Urinary bladder (tissue), 4 donors: ENCODE data around the gene USP6NL. TPM values are rescaled to one million over a fixed set of nuclear protein-coding genes. Genes with fewer than 3 reads are reported as not detected.

Experiments
- DNase-seq: peaks from one replicate; pipeline ENCODE4 v3.0.0-alpha.2; 2015; ENCODE audit errors: extremely low spot score
- H3K27ac ChIP-seq: one replicate; pipeline ENCODE4 v1.5.1; 2013; ENCODE audit warnings: low read depth, mild to moderate bottlenecking, moderate library complexity
- H3K36me3 ChIP-seq: one replicate; pipeline ENCODE4 v1.6.1; 2013; ENCODE audit warnings: mild to moderate bottlenecking, moderate library complexity; ENCODE audit not compliant: insufficient read depth
- H3K4me1 ChIP-seq: one replicate; pipeline ENCODE4 v1.6.1; 2013; ENCODE audit warnings: mild to moderate bottlenecking, moderate library complexity; ENCODE audit not compliant: insufficient read depth
- H3K4me3 ChIP-seq: one replicate; pipeline ENCODE4 v1.5.1; 2013; ENCODE audit warnings: low read depth, low read length
- WGBS: extraction: QIAGEN DNeasy Blood & Tissue Kit; methylation state at CpG from one replicate; pipeline ENCODE4 v1.1.7; 2013; 5-methylcytosine and 5-hydroxymethylcytosine counted together
- polyA plus RNA-seq: library from polyadenylated mRNA; stranded (reverse); fragments of 200-250 nt; gene quantifications from one replicate; pipeline ENCODE4 v1.2.3, GENCODE V29; 2013
- total RNA-seq: library from RNA; depleted of rRNA; stranded (reverse); fragments of >200 nt; gene quantifications from one replicate; pipeline ENCODE4 v1.2.3, GENCODE V29; 2014
- donor health status: healthy with polysubstance abuse.
- donor health status: healthy.

Gene USP6NL
- total and polyA plus RNA-seq, 2 donors, result 8.5 to 21.7 TPM

- H3K36me3 ChIP-seq, result no peaks in the 10 kb centered on the region
- no peak overlapping the region for H3K27ac ChIP-seq
- WGBS, result 67% methylated on average over 12 of the region's 12 CpGs
- no peak for DNase-seq
- H3K4me1 ChIP-seq, result no peaks in the 10 kb centered on the region
- no peak overlapping the region for H3K4me3 ChIP-seq
Observed at GRCh38 chr10:11448545-11449244, 162.8 kb downstream of the USP6NL start.

GRCh38 chr10:11448190-11448544 is 163.3 kb downstream of the USP6NL start:
- Histone ChIP-seq H3K4me1 (no peaks in the 10 kb centered on the region), H3K36me3 (no peaks in the 10 kb centered on the region), H3K4me3 (no peak overlapping the region), H3K27ac (no peak overlapping the region)
- no peak for DNase-seq
- 58% methylated on average over 8 of the region's 8 CpGs for WGBS

- Histone ChIP-seq H3K27ac (no peak overlapping the region), H3K36me3 (peaks cover 1% of the 10 kb centered on the region), H3K4me1 (no peaks in the 10 kb centered on the region), H3K4me3 (no peak overlapping the region)
- DNase-seq, result no peak
- 87% methylated on average over 9 of the region's 9 CpGs for WGBS
Observed at GRCh38 chr10:11447586-11447985, 163.9 kb downstream of the USP6NL start.

GRCh38 chr10:11446864-11447263 is 164.6 kb downstream of the USP6NL start:
- no peak overlapping the region for H3K4me3 ChIP-seq
- no peaks in the 10 kb centered on the region for H3K4me1 ChIP-seq
- H3K27ac ChIP-seq, result no peak overlapping the region
- no peak for DNase-seq
- 98% methylated on average over 4 of the region's 4 CpGs for WGBS
- H3K36me3 ChIP-seq, result peaks cover 1% of the 10 kb centered on the region

- DNase-seq, result no peak
- no peaks in the 10 kb centered on the region for H3K4me1 ChIP-seq
- H3K27ac ChIP-seq, result no peak overlapping the region
- 84% methylated on average over 5 of the region's 5 CpGs for WGBS
- peaks cover 1% of the 10 kb centered on the region for H3K36me3 ChIP-seq
- no peak overlapping the region for H3K4me3 ChIP-seq
Observed at GRCh38 chr10:11446133-11446532, 165.3 kb downstream of the USP6NL start.

- 84% methylated on average over 27 of the region's 27 CpGs for WGBS
- DNase-seq, result no peak
- H3K4me3 ChIP-seq, result no peak overlapping the region
- H3K27ac ChIP-seq, result no peak overlapping the region
- no peaks in the 10 kb centered on the region for H3K4me1 ChIP-seq
- H3K36me3 ChIP-seq, result peaks cover 1% of the 10 kb centered on the region
Observed at GRCh38 chr10:11444531-11445228, 166.8 kb downstream of the USP6NL start.

GRCh38 chr10:11444155-11444530 is 167.3 kb downstream of the USP6NL start:
- WGBS, result 96% methylated on average over 11 of the region's 11 CpGs
- Histone ChIP-seq H3K27ac (no peak overlapping the region), H3K4me1 (no peaks in the 10 kb centered on the region), H3K36me3 (peaks cover 1% of the 10 kb centered on the region), H3K4me3 (no peak overlapping the region)
- DNase-seq, result no peak

GRCh38 chr10:11443468-11444154 is 167.8 kb downstream of the USP6NL start:
- 95% methylated on average over 23 of the region's 23 CpGs for WGBS
- Histone ChIP-seq H3K4me3 (no peak overlapping the region), H3K36me3 (peaks cover 1% of the 10 kb centered on the region), H3K27ac (no peak overlapping the region), H3K4me1 (no peaks in the 10 kb centered on the region)
- DNase-seq, result no peak

- Histone ChIP-seq H3K36me3 (peaks cover 1% of the 10 kb centered on the region), H3K27ac (no peak overlapping the region), H3K4me3 (no peak overlapping the region), H3K4me1 (no peaks in the 10 kb centered on the region)
- DNase-seq, result no peak
- 91% methylated on average over 16 of the region's 16 CpGs for WGBS
Observed at GRCh38 chr10:11442001-11442773, 169.3 kb downstream of the USP6NL start.

GRCh38 chr10:11441151-11441535 is 170.3 kb downstream of the USP6NL start:
- no peak overlapping the region for H3K4me3 ChIP-seq
- no peak for DNase-seq
- WGBS, result 92% methylated on average over 16 of the region's 16 CpGs
- H3K36me3 ChIP-seq, result peaks cover 1% of the 10 kb centered on the region
- H3K4me1 ChIP-seq, result no peaks in the 10 kb centered on the region
- H3K27ac ChIP-seq, result no peak overlapping the region

- no peak for DNase-seq
- Histone ChIP-seq H3K4me3 (no peak overlapping the region), H3K36me3 (peaks cover 1% of the 10 kb centered on the region), H3K4me1 (no peaks in the 10 kb centered on the region), H3K27ac (no peak overlapping the region)
- 86% methylated on average over 15 of the region's 15 CpGs for WGBS
Observed at GRCh38 chr10:11440250-11441150, 170.9 kb downstream of the USP6NL start.

- H3K4me1 ChIP-seq, result no peaks in the 10 kb centered on the region
- no peak overlapping the region for H3K27ac ChIP-seq
- H3K4me3 ChIP-seq, result no peak overlapping the region
- no peak for DNase-seq
- WGBS, result 94% methylated on average over 13 of the region's 13 CpGs
- peaks cover 1% of the 10 kb centered on the region for H3K36me3 ChIP-seq
Observed at GRCh38 chr10:11439523-11440053, 171.9 kb downstream of the USP6NL start.
